Hepatocyte (in vitro differentiated cells): ENCODE measurements around the gene SLC30A5.

Experiments used
- CTCF ChIP-seq: fragments of 200-600 bp; sonication (generic); IDR thresholded peaks from 2 replicates; pipeline ENCODE4 v1.5.1; 2016; ENCODE audit warnings: antibody characterized with exemption, mild to moderate bottlenecking; ENCODE audit not compliant: poor library complexity
- EZH2 ChIP-seq: fragments of 200-600 bp; sonication (generic); IDR thresholded peaks from 2 replicates; pipeline ENCODE4 v1.6.1; 2016; ENCODE audit warnings: antibody characterized with exemption, mild to moderate bottlenecking, borderline replicate concordance

- TF ChIP-seq CTCF, result no peak
- no peak for TF ChIP-seq EZH2
These were observed 14.3 kb upstream of the SLC30A5 start for GRCh38 chr5:69079556-69079955.
